Right atrium auricular region (tissue), 2 donors: ENCODE data around the gene LRRC45. TPM values are rescaled to one million over a fixed set of nuclear protein-coding genes. Genes with fewer than 3 reads are reported as not detected.

Experiments
- DNase-seq: peaks from one replicate; pipeline ENCODE4 v3.0.0-alpha.2; 2019; ENCODE audit warnings: low spot score
- H3K27ac ChIP-seq, 2 donors: fragments of 200-600 bp; sonication (generic); 1 replicate in 1 of 2; 2 replicates in 1 of 2; pipeline ENCODE4 v1.5.1; 2016 to 2019
- H3K27me3 ChIP-seq, 2 donors: fragments of 200-600 bp; sonication (generic); one replicate each; pipeline versions ENCODE4 v1.5.1 to v1.6.0; 2017 to 2019
- H3K36me3 ChIP-seq: fragments of 200-600 bp; sonication (generic); one replicate; pipeline ENCODE4 v1.5.1; 2016
- H3K4me1 ChIP-seq, 2 donors: fragments of 200-600 bp; sonication (generic); one replicate each; pipeline versions ENCODE4 v1.5.1 to v1.6.0; 2017 to 2019
- H3K4me3 ChIP-seq, 2 donors: fragments of 200-600 bp; sonication (generic); 1 replicate in 1 of 2; 2 replicates in 1 of 2; pipeline ENCODE4 v1.5.1; 2017 to 2019; ENCODE audit warnings: mild to moderate bottlenecking in 1 of 2, moderate library complexity in 1 of 2
- H3K9me3 ChIP-seq, 2 donors: fragments of 200-600 bp; sonication (generic); one replicate each; pipeline ENCODE4 v1.5.1; 2019
- total RNA-seq, 2 donors: library from RNA; depleted of rRNA; stranded (reverse); fragments of >200 nt; gene quantifications; one replicate each; pipeline ENCODE4 v1.1.0, GENCODE V29; 2016
- TF ChIP-seq, protein P1 (sequence below), 2 donors: fragments of 200-600 bp; sonication (generic); IDR thresholded peaks; one replicate each; pipeline ENCODE4 v1.5.1; 2019; ENCODE audit warnings: antibody characterized with exemption in 2 of 2

The LRRC45 gene
- total RNA-seq, 2 donors from 2014 or later: 4.7 to 4.9 TPM

DNA sequence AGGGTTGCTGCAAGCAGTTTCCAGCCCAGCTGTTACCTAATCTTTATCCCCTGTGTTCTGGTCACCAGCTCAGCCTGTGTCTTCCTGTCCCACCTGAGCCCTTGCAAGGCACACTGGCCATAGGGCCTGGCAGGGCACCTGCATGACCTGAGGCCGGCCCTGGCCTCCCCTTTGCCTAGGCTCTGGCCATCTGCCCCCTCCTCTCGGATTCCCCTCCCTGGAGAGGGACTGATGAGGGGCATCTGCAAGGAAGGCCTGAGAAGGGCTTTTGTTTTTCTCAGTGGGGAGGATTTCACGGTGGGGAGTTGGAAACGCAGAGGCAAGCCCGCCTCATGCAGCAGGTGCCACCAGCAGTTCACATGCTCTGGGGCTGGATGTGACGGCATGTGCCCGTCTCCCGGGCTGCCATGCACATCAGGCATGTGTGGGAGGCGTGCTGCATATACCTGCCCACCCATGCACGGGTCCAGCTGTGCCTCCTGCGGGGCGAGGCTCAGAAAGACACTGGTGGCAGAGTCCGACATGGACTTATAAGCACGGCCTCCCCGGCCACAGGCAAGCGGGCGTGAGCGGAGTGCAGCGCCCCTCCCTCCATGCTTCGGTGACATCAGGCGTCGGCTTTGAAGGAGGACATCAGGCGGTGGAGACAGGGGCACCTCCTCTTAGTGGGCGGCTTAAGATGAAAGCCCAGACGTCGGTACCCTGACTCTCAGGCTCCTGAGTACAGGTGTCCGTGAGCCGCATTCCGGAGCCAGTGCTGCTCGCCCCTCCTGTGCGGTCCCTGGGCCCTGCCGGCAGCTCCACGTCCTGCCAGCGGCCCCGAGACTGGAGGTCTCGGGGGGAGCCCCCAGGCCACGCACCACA, 29.1 kb upstream of the LRRC45 start:
- H3K4me1 ChIP-seq: peaks cover 0 to 21% of the 10 kb centered on the region in 2 donors
- no peak for DNase-seq
- H3K9me3 ChIP-seq: no peaks in the 10 kb centered on the region

DNA sequence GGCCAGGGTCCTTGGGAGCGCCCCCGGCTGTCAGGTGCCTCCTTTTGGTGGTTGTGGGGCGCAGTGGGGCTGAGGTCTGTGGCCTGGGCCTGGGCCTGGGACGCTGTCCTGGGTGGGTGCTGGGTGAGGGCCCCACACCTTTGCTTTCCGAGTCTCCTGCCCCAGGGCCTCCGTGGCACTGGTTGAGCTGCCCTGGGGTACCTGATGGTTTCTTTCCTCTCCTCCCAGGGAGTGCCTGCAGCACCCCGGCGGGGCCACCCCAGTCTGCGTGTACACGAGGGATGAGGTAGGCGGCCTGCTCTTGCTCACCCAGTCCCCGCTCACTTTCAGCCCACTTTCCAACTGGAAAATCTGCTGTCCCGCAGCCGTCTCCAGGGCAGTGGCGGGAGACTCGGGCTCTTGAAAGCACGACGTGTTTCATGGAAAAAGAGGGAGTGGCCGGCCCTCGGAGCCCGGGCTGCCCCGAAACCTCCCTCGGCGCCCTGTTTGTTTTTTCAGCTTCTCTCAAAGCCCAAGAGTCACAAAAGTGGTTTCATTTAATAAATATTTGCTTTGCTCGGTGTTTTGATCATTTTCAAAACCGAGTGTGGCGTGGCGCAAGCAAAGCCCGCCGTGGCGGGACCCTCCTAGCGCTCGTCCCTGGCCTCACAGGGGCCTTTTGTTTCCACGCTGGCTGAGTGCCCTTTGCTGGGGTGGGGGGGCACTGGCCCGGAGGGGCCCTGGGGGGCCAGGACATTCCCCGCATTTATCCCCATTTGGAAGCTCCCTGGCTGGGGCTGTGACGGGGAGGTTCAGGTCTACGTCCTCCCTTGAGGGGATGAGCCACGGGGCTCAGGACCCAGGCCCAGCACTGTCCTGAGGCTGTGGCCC, 28.3 kb upstream of the LRRC45 start:
- Histone ChIP-seq H3K36me3 (no peaks in the 10 kb centered on the region), H3K4me3 (no peak overlapping the region), H3K27ac (no peak overlapping the region), H3K27me3 (no peaks in the 10 kb centered on the region), H3K4me1 (peaks cover 0 to 21% of the 10 kb centered on the region in 2 donors), H3K9me3 (no peaks in the 10 kb centered on the region)
- TF ChIP-seq, protein P1, sequence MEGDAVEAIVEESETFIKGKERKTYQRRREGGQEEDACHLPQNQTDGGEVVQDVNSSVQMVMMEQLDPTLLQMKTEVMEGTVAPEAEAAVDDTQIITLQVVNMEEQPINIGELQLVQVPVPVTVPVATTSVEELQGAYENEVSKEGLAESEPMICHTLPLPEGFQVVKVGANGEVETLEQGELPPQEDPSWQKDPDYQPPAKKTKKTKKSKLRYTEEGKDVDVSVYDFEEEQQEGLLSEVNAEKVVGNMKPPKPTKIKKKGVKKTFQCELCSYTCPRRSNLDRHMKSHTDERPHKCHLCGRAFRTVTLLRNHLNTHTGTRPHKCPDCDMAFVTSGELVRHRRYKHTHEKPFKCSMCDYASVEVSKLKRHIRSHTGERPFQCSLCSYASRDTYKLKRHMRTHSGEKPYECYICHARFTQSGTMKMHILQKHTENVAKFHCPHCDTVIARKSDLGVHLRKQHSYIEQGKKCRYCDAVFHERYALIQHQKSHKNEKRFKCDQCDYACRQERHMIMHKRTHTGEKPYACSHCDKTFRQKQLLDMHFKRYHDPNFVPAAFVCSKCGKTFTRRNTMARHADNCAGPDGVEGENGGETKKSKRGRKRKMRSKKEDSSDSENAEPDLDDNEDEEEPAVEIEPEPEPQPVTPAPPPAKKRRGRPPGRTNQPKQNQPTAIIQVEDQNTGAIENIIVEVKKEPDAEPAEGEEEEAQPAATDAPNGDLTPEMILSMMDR (IDR thresholded peaks at IDR 0.05): no peak
- DNase-seq: no peak

More for the DNA sequence above, 29.1 kb upstream of the LRRC45 start:
- Histone ChIP-seq H3K36me3 (no peaks in the 10 kb centered on the region), H3K27ac (no peak overlapping the region), H3K27me3 (no peaks in the 10 kb centered on the region), H3K4me3 (no peak overlapping the region)
- TF ChIP-seq, protein P1 (IDR thresholded peaks at IDR 0.05): no peak

DNA sequence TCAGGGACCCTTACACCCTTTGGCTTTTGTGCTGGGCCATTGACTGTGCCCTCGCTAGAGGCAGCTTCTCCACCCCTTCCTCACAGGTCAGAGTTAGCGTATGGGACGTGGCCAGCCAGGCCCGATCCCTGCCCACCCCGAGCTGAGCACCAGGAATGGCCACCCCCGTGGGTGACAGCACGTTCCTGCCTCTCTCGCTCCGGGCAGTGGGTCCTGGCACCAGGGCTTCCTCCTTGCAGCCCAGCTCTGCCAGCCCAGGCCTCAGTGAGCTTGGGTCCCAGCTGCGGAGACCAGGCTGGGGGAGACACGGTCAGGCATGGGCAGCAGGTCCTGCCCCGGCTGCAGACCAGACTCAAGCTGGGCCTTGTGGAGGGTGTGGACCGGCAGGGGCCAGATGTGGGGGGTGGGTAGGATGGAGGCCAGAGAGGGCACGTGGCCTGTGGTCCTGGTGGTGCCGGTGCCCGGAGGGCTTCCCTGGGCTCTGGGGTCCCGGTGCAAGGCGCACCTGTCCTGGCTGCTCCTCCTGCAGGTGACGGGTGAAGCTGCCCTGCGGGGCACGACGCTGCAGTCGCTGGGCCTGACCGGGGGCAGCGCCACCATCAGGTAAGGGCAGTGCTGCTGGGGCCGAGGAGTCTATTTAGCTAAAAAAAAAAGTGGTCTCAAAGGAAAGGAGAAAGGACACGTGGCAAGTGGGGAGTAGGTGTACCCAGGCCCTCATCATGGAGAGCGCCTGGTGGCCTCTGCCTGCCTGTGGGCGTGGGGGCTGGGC, 27.5 kb upstream of the LRRC45 start:
- Histone ChIP-seq H3K27ac (no peak overlapping the region), H3K4me3 (no peak overlapping the region), H3K4me1 (peaks cover 0 to 21% of the 10 kb centered on the region in 2 donors), H3K9me3 (no peaks in the 10 kb centered on the region), H3K36me3 (no peaks in the 10 kb centered on the region), H3K27me3 (no peaks in the 10 kb centered on the region)
- DNase-seq: no peak
- TF ChIP-seq, protein P1 (IDR thresholded peaks at IDR 0.05): no peak

DNA sequence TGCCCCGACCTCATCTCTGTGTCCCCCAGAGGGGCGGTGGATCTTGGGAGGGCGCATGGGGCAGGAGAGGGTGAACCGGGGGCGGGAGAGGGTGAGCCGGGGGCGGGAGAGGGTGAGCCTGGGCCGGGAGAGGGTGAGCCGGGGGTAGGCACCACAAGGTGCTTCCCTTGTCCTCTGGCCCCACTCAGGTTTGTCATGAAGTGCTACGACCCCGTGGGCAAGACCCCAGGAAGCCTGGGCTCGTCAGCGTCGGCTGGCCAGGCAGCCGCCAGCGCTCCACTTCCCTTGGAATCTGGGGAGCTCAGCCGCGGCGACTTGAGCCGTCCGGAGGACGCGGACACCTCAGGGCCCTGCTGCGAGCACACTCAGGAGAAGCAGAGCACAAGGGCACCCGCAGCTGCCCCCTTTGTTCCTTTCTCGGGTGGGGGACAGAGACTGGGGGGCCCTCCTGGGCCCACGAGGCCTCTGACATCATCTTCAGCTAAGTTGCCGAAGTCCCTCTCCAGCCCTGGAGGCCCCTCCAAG, 26.8 kb upstream of the LRRC45 start:
- Histone ChIP-seq H3K27me3 (no peaks in the 10 kb centered on the region), H3K4me3 (no peak overlapping the region), H3K9me3 (no peaks in the 10 kb centered on the region), H3K27ac (no peak overlapping the region), H3K36me3 (no peaks in the 10 kb centered on the region), H3K4me1 (peaks cover 0 to 16% of the 10 kb centered on the region in 2 donors)
- no peak for DNase-seq
- TF ChIP-seq, protein P1 (IDR thresholded peaks at IDR 0.05): no peak

DNA sequence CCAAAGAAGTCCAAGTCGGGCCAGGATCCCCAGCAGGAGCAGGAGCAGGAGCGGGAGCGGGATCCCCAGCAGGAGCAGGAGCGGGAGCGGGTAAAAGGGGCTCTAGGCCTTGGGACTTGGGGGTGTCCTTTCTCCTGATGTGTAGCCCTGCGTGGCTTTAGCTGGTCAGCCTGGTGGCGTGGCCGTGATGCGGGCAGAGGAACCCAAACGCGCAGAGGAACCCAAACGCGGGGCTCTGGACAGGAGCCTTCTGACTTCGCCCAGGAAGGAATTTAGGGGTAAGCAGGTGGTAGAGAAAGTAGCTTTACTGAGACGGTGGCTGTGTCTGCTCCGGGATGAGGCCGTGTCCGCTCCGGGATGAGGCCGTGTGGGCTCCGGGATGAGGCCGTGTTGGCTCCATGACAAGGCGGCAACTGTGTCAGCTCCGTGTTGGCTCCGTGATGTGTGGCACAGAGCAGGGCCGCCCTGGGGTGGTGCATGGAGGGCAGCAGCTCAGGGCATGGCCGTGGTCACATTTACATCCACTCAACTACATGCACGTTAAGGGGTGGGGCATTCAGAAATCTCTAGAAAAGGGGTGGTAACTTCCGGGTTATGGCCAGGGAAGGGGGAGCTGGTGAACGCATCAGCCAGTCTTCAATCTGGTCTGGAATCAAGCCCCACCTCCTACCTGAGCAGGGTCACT, 26.2 kb upstream of the LRRC45 start:
- no peak for DNase-seq

More for the DNA sequence above, 26.2 kb upstream of the LRRC45 start:
- no peaks in the 10 kb centered on the region for H3K27me3 ChIP-seq
- H3K36me3 ChIP-seq: no peaks in the 10 kb centered on the region
- TF ChIP-seq, protein P1 (IDR thresholded peaks at IDR 0.05): no peak
- peaks cover 0 to 9% of the 10 kb centered on the region in 2 donors for H3K4me1 ChIP-seq
- no peak overlapping the region for H3K4me3 ChIP-seq
- H3K27ac ChIP-seq: no peak overlapping the region
- H3K9me3 ChIP-seq: no peaks in the 10 kb centered on the region
